ENCODE data around the gene PIAS2.

DNA sequence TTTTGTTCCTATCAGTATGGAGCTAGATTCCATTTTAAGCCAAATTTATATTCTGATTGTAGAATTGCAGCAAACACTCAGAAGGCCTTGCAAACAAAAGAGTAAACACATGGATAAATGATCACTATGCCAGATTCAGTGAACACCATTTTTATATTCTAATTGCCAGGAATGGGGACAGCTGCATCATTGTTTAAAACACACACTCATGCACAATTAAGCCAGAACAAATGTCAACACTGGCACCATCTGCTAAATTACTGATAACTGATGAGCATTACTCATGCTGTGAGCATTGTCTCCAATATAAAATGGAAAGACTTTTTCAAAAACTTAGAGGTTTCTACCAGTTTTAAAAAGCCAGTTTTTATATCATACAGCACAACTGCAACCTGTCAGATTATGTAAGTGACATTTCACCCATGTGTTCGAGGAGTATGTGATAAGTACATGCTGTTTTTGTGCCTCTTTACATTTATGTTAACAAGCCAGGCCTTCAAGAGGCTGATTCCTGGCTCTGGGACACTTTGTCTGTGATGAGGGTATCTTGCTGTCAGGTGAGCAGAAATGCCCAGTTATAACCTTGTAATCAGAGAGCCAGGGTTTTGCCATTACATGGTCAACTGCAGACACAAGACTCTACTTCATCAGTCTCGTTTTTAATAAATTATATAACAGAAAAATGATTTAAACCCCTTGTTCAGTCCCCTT is 156.1 kb downstream of the PIAS2 start:
- no peak for TF ChIP-seq EP300 (IDR thresholded peaks at IDR 0.05; ENCODE audit: borderline replicate concordance)
- TF ChIP-seq CEBPB (IDR thresholded peaks at IDR 0.05) = no peak
- no peak for TF ChIP-seq NFIC (IDR thresholded peaks at IDR 0.05)
- no peak for TF ChIP-seq TAF1 (IDR thresholded peaks at IDR 0.05; ENCODE audit: low read depth)
- TF ChIP-seq, protein P1, sequence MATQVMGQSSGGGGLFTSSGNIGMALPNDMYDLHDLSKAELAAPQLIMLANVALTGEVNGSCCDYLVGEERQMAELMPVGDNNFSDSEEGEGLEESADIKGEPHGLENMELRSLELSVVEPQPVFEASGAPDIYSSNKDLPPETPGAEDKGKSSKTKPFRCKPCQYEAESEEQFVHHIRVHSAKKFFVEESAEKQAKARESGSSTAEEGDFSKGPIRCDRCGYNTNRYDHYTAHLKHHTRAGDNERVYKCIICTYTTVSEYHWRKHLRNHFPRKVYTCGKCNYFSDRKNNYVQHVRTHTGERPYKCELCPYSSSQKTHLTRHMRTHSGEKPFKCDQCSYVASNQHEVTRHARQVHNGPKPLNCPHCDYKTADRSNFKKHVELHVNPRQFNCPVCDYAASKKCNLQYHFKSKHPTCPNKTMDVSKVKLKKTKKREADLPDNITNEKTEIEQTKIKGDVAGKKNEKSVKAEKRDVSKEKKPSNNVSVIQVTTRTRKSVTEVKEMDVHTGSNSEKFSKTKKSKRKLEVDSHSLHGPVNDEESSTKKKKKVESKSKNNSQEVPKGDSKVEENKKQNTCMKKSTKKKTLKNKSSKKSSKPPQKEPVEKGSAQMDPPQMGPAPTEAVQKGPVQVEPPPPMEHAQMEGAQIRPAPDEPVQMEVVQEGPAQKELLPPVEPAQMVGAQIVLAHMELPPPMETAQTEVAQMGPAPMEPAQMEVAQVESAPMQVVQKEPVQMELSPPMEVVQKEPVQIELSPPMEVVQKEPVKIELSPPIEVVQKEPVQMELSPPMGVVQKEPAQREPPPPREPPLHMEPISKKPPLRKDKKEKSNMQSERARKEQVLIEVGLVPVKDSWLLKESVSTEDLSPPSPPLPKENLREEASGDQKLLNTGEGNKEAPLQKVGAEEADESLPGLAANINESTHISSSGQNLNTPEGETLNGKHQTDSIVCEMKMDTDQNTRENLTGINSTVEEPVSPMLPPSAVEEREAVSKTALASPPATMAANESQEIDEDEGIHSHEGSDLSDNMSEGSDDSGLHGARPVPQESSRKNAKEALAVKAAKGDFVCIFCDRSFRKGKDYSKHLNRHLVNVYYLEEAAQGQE (IDR thresholded peaks at IDR 0.05; ENCODE audit: low read depth) = no peak
- TF ChIP-seq FOXM1 (IDR thresholded peaks at IDR 0.05; ENCODE audit: borderline replicate concordance, low read depth) = no peak
- no peak for TF ChIP-seq TCF12 (IDR thresholded peaks at IDR 0.05; ENCODE audit: low read depth)
- TF ChIP-seq YY1 (IDR thresholded peaks at IDR 0.05; ENCODE audit: low read depth) = no peak
- TF ChIP-seq, protein P2, sequence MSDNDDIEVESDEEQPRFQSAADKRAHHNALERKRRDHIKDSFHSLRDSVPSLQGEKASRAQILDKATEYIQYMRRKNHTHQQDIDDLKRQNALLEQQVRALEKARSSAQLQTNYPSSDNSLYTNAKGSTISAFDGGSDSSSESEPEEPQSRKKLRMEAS (IDR thresholded peaks at IDR 0.05) = no peak

All from Ishikawa (cell line).